ENCODE data around the gene TRPC6.
"Not testable (repeated sequence)": the region's sequence is repeated elsewhere in the genome, so short reads cannot be mapped to it uniquely, and the experiment has no call there.

The TRPC6 gene

GRCh38 chr11:101521821-101522220, 62.0 kb downstream of the TRPC6 start:
- DNase-seq, result no peak

- DNase-seq, result no peak
Observed at GRCh38 chr11:101516546-101516945, 67.3 kb downstream of the TRPC6 start.

GRCh38 chr11:101511065-101511464, 72.7 kb downstream of the TRPC6 start:
- DNase-seq, result no peak

DNA sequence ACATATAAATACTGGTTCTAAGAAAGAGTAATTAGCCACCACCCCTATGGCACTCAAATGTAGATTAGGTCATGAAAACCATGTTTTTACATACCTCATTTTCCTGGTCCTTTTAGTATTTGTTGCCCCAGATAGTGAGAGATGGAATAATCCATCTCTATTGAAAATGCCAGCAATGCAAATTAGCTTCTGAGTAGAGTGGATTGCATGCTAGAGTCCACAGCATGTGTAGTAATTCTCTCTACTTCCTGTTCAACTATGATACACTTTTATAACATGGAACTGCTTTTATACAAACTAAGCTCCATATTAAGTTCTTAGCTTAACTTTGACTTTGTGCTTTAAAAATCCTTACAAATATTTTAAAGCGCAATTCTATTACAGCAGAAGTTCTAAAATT, 73.2 kb downstream of the TRPC6 start:
- DNase-seq, result no peak

GRCh38 chr11:101509922-101510321, 73.9 kb downstream of the TRPC6 start:
- no peak for DNase-seq

GRCh38 chr11:101508370-101508769, 75.4 kb downstream of the TRPC6 start:
- DNase-seq, result no peak

GRCh38 chr11:101498891-101499290, 84.9 kb downstream of the TRPC6 start:
- DNase-seq, result no peak

- DNase-seq, result no peak
Observed at GRCh38 chr11:101497291-101497690, 86.5 kb downstream of the TRPC6 start.

GRCh38 chr11:101487775-101488174, 96.0 kb downstream of the TRPC6 start:
- no peak for DNase-seq

- DNase-seq, result no peak
Observed at GRCh38 chr11:101482556-101483124, 101.2 kb downstream of the TRPC6 start.

- no peak for DNase-seq
Observed at GRCh38 chr11:101478587-101479369, 105.0 kb downstream of the TRPC6 start.

DNA sequence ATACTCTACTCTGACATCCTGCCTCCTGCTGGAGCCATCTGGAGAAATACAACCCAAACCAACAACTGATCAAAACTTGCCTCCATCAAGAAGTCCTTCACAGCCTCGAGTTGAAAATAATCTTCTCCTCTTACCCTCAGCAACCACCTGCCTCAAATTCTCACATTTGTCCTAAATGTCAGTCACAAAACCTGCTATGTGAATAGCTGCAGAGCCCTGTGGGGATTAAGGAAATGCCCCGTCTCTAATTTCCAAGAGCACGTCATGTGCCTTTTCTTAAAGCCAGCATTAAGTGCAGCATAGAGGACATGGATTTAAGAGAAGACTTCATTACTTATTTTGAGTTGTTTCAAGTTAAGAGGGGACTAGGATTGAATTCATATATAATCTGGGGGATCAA, 105.9 kb downstream of the TRPC6 start:
- DNase-seq, result no peak

DNA sequence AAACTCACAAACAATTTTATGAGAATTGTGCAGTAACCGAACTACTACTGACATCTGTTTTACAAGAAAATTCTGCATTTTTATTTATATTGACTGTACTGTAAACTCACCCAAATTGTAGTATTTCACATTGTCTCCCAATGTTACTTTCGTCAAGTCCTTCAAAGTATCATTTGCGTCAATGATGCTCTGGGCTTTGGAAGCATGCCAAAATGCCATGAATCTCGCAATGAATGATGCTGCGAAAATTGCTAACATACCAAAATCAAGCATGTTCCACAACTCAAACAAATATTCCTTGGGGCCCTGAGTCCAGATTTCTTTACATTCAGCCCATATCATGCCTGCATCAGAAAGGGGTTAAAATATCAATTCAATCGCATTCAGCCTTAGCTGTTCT, 107.6 kb downstream of the TRPC6 start:
- DNase-seq, result no peak

DNA sequence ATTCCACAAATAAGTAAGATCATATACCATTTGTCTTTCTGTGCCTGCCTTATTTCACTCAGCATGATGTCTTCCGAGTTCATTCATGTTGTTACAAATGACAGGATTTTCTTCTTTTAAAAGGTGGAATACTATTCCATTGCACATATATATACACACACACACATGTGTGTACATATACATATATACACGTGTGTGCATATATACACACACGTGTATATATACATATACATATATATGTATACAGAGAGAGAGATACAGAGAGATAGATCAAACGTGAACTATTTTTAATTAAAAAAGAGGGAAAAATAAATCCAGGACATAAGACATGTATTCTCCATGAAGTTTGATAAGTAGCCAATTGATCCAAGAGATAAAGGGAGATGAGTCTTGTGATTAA, 108.1 kb downstream of the TRPC6 start:
- no peak for DNase-seq

- DNase-seq, result no peak
Observed at GRCh38 chr11:101474666-101475065, 109.1 kb downstream of the TRPC6 start.

DNA sequence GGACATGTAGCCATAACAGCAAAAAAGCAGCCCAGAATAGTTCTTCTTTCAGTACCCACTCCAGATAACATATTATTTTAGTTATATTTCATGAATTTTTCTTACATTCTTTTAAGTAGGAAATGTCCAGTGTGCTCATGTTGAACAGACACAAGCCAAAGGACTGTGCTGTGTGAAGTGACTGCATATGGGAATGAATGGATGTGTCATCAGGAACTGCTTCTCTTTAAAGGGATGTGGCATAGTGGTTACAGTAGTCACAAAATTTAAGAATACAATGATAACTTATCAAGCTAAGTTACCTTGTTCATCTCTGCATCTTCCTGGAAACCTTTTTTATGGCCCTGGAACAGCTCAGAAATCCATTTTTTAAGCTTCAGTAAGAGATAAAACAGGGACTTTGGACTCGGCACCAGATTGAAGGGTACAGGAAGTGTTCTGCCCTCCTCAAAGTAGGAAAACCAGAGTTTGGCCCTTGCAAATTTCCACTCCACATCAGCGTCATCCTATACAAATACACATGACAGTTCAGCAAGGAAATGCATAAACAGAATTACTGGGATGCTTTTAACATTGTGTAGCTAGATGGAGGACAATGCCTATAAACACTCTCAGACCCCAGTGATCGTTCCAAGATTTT, 112.8 kb downstream of the TRPC6 start:
- no peak for DNase-seq

DNA sequence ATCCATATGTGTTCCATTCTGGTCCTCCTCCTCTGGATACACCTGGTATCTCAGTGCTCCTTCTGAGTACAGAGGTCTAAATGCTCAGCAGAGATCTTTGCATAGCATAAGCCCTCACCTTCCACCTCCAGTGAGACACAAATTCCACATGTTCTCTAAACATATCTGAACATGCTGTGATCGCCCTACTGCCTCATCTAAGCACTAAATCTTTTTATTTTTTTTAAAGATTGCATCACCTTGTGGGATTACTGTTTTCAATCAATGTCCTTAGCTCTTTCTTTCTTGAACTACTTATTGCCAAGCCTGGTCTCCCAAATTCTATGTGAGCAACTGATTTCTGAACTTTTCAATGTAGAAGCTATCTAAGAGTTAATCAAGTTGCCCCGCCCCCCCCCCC, 113.4 kb downstream of the TRPC6 start:
- no peak for DNase-seq

DNA sequence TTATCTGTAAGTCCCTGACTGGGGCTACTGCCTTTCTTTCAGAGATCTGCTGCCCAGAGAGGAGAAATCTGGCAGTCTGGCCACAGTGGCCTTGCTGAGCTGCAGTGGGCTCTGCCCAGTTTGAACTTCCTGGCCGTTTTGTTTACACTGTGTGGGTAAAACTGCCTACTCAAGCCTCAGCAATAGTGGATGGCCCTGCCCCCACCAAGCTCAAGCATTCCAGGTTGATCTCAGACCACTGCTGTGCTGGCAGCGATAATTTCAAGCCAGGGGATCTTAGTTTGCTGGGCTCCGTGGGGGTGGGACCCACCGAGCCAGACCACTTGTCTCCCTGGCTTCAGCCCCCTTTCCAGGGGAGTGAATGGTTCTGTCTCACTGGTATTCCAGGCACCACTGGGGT, 117.5 kb downstream of the TRPC6 start:
- DNase-seq, result no peak

- DNase-seq, result not testable (repeated sequence)
Observed at GRCh38 chr11:101464388-101464787, 119.4 kb downstream of the TRPC6 start.

DNA sequence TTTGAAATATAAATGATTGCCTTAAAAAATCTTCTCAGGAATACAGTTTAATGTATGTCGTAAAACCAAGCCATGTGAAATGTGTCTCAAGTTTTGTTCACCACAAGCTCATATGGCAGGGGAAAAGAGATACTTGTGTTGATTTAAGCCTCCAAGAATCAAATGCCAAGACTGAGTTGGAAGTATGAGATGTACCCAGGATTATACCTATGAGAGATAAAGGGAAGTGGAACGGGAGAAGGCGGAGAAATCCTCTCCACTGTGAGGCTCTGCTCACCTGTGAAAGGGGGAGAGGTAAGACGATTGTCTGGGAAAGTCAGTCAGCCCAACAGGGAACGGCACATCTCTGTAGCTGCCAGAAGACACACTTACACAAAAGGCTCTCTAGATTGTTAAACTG, 124.8 kb downstream of the TRPC6 start:
- no peak for DNase-seq

DNA sequence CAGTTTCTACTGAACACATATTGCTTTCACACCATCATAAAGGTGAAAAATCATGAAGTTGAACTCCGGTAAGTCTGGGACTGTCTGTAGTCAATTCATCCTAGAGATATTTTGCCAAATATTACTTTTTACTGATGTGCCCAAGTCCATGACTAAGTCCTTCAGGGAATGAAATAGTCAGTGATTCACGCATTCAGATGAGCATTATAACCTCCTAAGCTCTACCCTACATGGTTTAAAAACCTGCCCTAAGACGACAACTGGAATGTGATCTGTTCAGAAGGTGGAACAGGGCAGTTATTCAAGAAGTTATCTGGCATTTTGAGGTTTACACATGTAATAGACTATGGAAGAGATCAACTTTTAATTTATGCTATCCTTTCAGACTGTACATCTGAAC, 125.6 kb downstream of the TRPC6 start:
- DNase-seq, result no peak

DNA sequence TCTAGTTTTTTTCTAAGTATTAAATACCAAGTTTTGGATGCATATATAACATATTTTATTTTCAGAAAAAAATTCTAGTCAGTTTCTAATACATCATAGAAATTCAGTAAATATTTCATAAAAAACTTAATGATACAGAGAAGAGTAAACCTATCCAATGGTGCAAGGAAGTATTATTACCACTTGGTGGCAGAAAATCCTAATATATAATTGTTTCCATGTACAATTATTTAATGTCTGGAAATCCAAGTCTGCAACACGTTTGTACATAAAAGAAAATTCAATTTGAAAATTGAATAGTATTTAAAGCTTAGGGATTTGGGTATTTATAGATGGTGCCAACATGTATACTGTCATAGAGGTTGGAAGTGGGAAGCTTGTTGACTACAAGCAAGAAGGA, 127.0 kb downstream of the TRPC6 start:
- no peak for DNase-seq

- no peak for DNase-seq
Observed at GRCh38 chr11:101453682-101454081, 130.1 kb downstream of the TRPC6 start.

DNA sequence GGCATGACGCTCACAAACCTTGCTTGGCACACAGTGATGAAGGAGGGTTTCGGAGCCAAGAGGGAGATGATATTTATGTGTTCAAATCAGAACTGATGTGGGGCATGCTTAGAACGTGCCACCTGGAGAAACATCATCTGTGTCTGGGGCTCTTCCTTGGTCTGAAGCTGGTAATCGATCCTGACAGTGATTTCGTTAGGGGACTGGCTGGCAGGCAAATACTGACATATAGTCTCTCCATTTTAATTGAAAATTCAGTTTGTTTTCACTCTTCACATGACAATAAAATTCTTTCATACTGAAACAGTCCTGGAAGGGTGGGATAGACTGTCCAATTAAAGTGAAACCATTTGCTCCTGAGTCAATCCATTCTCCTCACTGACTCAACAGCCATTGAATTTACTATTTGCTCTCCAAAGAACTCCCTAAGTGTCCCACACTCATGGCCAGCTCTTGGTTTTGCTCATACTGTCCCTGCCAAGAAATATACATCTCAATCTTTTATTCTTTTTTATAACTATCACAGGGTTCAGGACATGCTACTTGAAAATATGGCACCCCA, 134.8 kb downstream of the TRPC6 start:
- no peak for DNase-seq
